Neural progenitor cell (in vitro differentiated cells): ENCODE measurements around the gene HTR3D. TPM values are rescaled to one million over a fixed set of nuclear protein-coding genes. Genes with fewer than 3 reads are reported as not detected.

Experiments used
- DNase-seq: peaks from one replicate; pipeline ENCODE4 v3.0.0-alpha.2; 2016; ENCODE audit warnings: low spot score
- H2AFZ ChIP-seq: fragments of 200-600 bp; sonication (generic); replicated peaks from 2 replicates; pipeline ENCODE4 v1.6.1; 2016; ENCODE audit warnings: antibody characterized with exemption
- H3F3A ChIP-seq: fragments of 200-600 bp; sonication (generic); 2 replicates; pipeline ENCODE4 v1.6.1; 2016; ENCODE audit warnings: antibody characterized with exemption, low read depth
- H3K27ac ChIP-seq: fragments of 200-600 bp; sonication (generic); 2 replicates; pipeline ENCODE4 v1.5.1; 2016; ENCODE audit warnings: mild to moderate bottlenecking
- H3K27me3 ChIP-seq: fragments of 200-600 bp; sonication (generic); 2 replicates; pipeline ENCODE4 v1.6.1; 2016; ENCODE audit warnings: mild to moderate bottlenecking, moderate library complexity
- H3K36me3 ChIP-seq: fragments of 200-600 bp; sonication (generic); 2 replicates; pipeline ENCODE4 v1.5.1; 2016
- H3K4me1 ChIP-seq: fragments of 200-600 bp; sonication (generic); 2 replicates; pipeline ENCODE4 v1.6.1; 2016; ENCODE audit warnings: mixed run types
- H3K4me2 ChIP-seq: fragments of 200-600 bp; sonication (generic); 2 replicates; pipeline ENCODE4 v1.6.1; 2016
- H3K4me3 ChIP-seq: fragments of 200-600 bp; sonication (generic); 2 replicates; pipeline ENCODE4 v1.5.1; 2016
- H3K79me2 ChIP-seq: fragments of 200-600 bp; sonication (generic); 2 replicates; pipeline ENCODE4 v1.6.1; 2016; ENCODE audit warnings: low read depth
- H3K9ac ChIP-seq: fragments of 200-600 bp; sonication (generic); 2 replicates; pipeline ENCODE4 v1.6.1; 2016
- H3K9me3 ChIP-seq: fragments of 200-600 bp; sonication (generic); 2 replicates; pipeline ENCODE4 v1.5.1; 2016; ENCODE audit warnings: low read depth
- H4K20me1 ChIP-seq: fragments of 200-600 bp; sonication (generic); 2 replicates; pipeline ENCODE4 v1.6.1; 2016; ENCODE audit warnings: low read depth
- H3K27ac Mint-ChIP-seq: 3 replicates; pipeline ENCODE4 v1.8.0; 2021; ENCODE audit warnings: mixed read lengths
- H3K27me3 Mint-ChIP-seq: 2 replicates; pipeline ENCODE4 v1.8.0; 2022; ENCODE audit warnings: low read depth, mild to moderate bottlenecking, inconsistent platforms, moderate library complexity, mixed read lengths; ENCODE audit not compliant: insufficient read depth
- H3K36me3 Mint-ChIP-seq: 3 replicates; pipeline ENCODE4 v1.8.0; 2021; ENCODE audit warnings: mixed read lengths
- H3K4me1 Mint-ChIP-seq: 3 replicates; pipeline ENCODE4 v1.8.0; 2021; ENCODE audit warnings: mixed read lengths
- H3K4me3 Mint-ChIP-seq: 3 replicates; pipeline ENCODE4 v1.8.0; 2021; ENCODE audit warnings: mild to moderate bottlenecking, moderate library complexity, mixed read lengths
- H3K9me3 Mint-ChIP-seq: 3 replicates; pipeline ENCODE4 v1.8.0; 2020; ENCODE audit warnings: mixed read lengths
- EZH2 ChIP-seq: fragments of 200-600 bp; sonication (generic); IDR thresholded peaks from 2 replicates; pipeline ENCODE4 v1.6.1; 2017; ENCODE audit warnings: antibody characterized with exemption, mild to moderate bottlenecking, moderate library complexity
- EZH2phosphoT487 ChIP-seq: fragments of 200-600 bp; sonication (generic); IDR thresholded peaks from 2 replicates; pipeline ENCODE4 v1.6.1; 2017; ENCODE audit warnings: antibody characterized with exemption
- total RNA-seq: library from RNA; depleted of rRNA; stranded (reverse); fragments of >200 nt; gene quantifications from 2 replicates; pipeline ENCODE4 v1.2.3, GENCODE V29; 2015; ENCODE audit warnings: low replicate concordance
- TF ChIP-seq, protein P1 (sequence below): fragments of 200-600 bp; sonication (generic); IDR thresholded peaks from 2 replicates; pipeline ENCODE4 v1.5.1; 2017; ENCODE audit warnings: antibody characterized with exemption, mild to moderate bottlenecking

The HTR3D gene
- total RNA-seq, 1 donor from 2014 or later: not detected

DNA sequence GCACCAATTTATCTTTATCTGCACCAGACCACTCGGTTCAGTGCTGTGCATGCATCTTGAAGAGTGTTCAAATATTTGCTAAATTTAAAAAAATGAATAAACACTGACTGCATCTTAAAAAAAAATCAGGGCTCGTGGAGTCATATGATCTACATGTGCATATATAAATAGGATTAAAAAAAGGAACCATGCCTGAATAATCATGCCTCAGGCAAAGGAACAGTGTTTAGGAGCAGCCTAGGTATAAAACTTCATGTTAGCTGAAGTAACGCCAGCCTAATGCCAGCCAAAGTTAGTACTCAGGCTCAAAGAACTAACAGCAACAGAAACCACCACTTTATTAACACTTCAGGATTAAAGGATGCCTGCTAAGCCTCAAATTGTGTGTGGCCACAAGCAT is 23.4 kb upstream of the HTR3D start:
- peaks cover 8% of the 10 kb centered on the region for H3K36me3 Mint-ChIP-seq
- DNase-seq: no peak
- no peak overlapping the region for H3K27ac Mint-ChIP-seq

DNA sequence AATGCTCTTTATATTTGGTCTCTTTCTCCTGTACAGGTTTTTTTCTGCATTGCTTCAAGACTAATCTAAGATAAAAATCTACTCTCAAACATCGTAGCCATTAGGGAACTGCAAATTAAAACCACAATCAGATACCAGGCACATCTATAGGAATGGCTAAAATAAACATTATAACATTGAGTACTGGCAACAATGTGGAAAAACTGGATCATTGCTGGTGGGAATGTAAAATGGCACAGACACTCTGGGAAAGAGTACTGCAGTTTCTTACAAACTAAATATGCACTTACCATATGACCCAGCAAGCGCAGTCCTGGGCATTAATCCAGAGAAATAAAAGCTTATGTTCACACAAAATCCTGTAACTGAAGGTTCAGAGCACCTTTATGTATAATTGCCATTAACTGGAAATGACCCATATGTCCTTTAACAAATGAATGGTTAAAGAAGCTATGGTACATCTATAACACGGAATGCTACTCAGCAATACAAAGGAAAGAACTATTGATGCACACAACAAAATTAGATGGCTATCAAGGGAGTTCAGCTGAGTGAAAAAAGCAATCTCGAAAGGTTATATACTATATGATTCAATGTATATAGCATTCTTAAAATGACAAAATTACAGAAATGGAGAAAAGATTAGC is 20.2 kb upstream of the HTR3D start:
- Mint-ChIP-seq H3K4me3 (no peak overlapping the region), H3K36me3 (peaks cover 12% of the 10 kb centered on the region), H3K4me1 (peaks cover 19% of the 10 kb centered on the region), H3K27me3 (no peaks in the 10 kb centered on the region), H3K27ac (no peak overlapping the region), H3K9me3 (no peaks in the 10 kb centered on the region)
- Histone ChIP-seq H3K79me2 (peaks cover 23% of the 10 kb centered on the region), H3K9me3 (no peaks in the 10 kb centered on the region), H3K27ac (no peak overlapping the region), H3K4me3 (no peak overlapping the region), H3K9ac (no peak overlapping the region), H4K20me1 (no peaks in the 10 kb centered on the region), H3F3A (no peaks in the 10 kb centered on the region), H3K4me1 (peaks cover 13% of the 10 kb centered on the region), H3K27me3 (no peaks in the 10 kb centered on the region), H2AFZ (no peak overlapping the region), H3K36me3 (peaks cover 7% of the 10 kb centered on the region), H3K4me2 (no peak overlapping the region)
- DNase-seq: no peak
- no peak for TF ChIP-seq EZH2phosphoT487
- TF ChIP-seq EZH2: no peak
- TF ChIP-seq, protein P1, sequence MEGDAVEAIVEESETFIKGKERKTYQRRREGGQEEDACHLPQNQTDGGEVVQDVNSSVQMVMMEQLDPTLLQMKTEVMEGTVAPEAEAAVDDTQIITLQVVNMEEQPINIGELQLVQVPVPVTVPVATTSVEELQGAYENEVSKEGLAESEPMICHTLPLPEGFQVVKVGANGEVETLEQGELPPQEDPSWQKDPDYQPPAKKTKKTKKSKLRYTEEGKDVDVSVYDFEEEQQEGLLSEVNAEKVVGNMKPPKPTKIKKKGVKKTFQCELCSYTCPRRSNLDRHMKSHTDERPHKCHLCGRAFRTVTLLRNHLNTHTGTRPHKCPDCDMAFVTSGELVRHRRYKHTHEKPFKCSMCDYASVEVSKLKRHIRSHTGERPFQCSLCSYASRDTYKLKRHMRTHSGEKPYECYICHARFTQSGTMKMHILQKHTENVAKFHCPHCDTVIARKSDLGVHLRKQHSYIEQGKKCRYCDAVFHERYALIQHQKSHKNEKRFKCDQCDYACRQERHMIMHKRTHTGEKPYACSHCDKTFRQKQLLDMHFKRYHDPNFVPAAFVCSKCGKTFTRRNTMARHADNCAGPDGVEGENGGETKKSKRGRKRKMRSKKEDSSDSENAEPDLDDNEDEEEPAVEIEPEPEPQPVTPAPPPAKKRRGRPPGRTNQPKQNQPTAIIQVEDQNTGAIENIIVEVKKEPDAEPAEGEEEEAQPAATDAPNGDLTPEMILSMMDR: no peak

More for the DNA sequence above, 23.4 kb upstream of the HTR3D start:
- no peaks in the 10 kb centered on the region for H3K27me3 Mint-ChIP-seq
- Histone ChIP-seq H3K27me3 (no peaks in the 10 kb centered on the region), H3K79me2 (no peaks in the 10 kb centered on the region), H3K4me1 (no peaks in the 10 kb centered on the region), H2AFZ (no peak overlapping the region), H3K9ac (no peak overlapping the region), H3K4me2 (no peak overlapping the region), H3K4me3 (no peak overlapping the region), H3F3A (no peaks in the 10 kb centered on the region), H3K27ac (no peak overlapping the region), H3K36me3 (peaks cover 7% of the 10 kb centered on the region), H3K9me3 (no peaks in the 10 kb centered on the region), H4K20me1 (no peaks in the 10 kb centered on the region)
- TF ChIP-seq EZH2phosphoT487 (no peak), EZH2 (no peak)
- TF ChIP-seq, protein P1: no peak
- H3K4me3 Mint-ChIP-seq: no peak overlapping the region
- H3K4me1 Mint-ChIP-seq: peaks cover 18% of the 10 kb centered on the region
- no peaks in the 10 kb centered on the region for H3K9me3 Mint-ChIP-seq

DNA sequence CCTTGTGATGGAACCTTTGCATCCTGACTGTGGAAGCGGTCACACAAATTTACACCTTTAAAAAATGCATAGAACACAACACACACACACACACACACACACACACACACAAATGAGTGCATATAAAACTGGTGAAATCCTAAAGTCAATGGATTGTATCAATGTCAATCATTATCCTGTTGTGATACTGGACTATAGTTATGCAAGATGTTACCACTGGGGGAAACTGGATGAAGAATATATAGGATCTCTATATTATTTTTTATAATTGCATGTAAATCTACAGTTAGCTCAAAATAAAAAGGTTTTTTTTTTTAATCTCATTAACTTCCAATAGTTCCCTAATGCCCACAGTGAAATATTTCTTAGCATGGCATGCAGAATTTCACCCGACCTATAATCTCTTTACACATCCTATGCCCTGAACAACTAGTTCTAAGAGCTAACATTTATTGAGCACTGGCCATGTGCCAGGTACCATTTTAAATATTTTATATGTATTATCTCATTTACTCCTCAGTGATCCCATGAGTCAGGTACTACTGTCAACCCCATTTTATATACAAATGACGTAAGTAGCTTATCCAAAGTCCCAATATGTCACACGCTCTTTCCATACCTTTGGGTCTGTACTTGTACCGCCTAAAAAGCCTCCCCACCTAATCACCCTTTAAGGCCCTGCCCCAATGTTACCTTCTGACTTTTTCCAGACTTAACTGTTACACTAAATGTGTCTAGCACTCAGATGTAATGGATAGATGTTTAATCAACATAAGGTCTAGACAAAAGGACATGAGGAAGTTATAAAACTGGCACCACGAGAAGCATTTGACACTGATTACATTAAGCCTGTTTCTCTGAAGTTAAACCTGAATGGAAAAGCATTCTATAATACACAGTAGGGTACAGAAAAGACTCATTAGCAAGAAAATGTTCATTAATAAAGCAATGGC is 19.3 kb upstream of the HTR3D start:
- peaks cover 22% of the 10 kb centered on the region for H3K4me1 Mint-ChIP-seq
- H3K9ac ChIP-seq: no peak overlapping the region
- no peak overlapping the region for H3K27ac ChIP-seq
- TF ChIP-seq EZH2phosphoT487 (no peak), EZH2 (no peak)
- TF ChIP-seq, protein P1: no peak
- no peaks in the 10 kb centered on the region for H3K27me3 ChIP-seq
- no peaks in the 10 kb centered on the region for H4K20me1 ChIP-seq
- H3K9me3 Mint-ChIP-seq: no peaks in the 10 kb centered on the region
- no peaks in the 10 kb centered on the region for H3K9me3 ChIP-seq
- H3K4me1 ChIP-seq: peaks cover 13% of the 10 kb centered on the region
- peaks cover 7% of the 10 kb centered on the region for H3K36me3 ChIP-seq
- H3F3A ChIP-seq: no peaks in the 10 kb centered on the region
- H3K4me3 Mint-ChIP-seq: no peak overlapping the region
- H3K27ac Mint-ChIP-seq: no peak overlapping the region
- DNase-seq: no peak
- H3K79me2 ChIP-seq: peaks cover 32% of the 10 kb centered on the region
- H3K4me2 ChIP-seq: no peak overlapping the region
- peaks cover 12% of the 10 kb centered on the region for H3K36me3 Mint-ChIP-seq
- no peaks in the 10 kb centered on the region for H3K27me3 Mint-ChIP-seq
- H2AFZ ChIP-seq: no peak overlapping the region
- no peak overlapping the region for H3K4me3 ChIP-seq
